Endothelial cell (in vitro differentiated cells): ENCODE results near the gene DNASE2B. TPM values are rescaled to one million over a fixed set of nuclear protein-coding genes. Genes with fewer than 3 reads are reported as not detected.

Experiments used
- DNase-seq: peaks from one replicate; pipeline ENCODE4 v3.0.0; 2021; ENCODE audit warnings: low spot score
- H3K27ac Mint-ChIP-seq: one replicate; pipeline ENCODE4 v1.8.0; 2021; ENCODE audit warnings: mixed read lengths, inconsistent platforms; ENCODE audit not compliant: unreplicated experiment
- H3K27me3 Mint-ChIP-seq: one replicate; pipeline ENCODE4 v1.8.0; 2021; ENCODE audit warnings: mild to moderate bottlenecking, moderate library complexity, mixed read lengths, inconsistent platforms; ENCODE audit not compliant: unreplicated experiment
- H3K36me3 Mint-ChIP-seq: one replicate; pipeline ENCODE4 v1.8.0; 2021; ENCODE audit warnings: mild to moderate bottlenecking, low read depth, mixed read lengths, inconsistent platforms; ENCODE audit not compliant: unreplicated experiment
- H3K4me1 Mint-ChIP-seq: one replicate; pipeline ENCODE4 v1.8.0; 2021; ENCODE audit warnings: mild to moderate bottlenecking, mixed read lengths, inconsistent platforms; ENCODE audit not compliant: unreplicated experiment
- H3K4me3 Mint-ChIP-seq: one replicate; pipeline ENCODE4 v1.8.0; 2021; ENCODE audit warnings: mild to moderate bottlenecking, mixed read lengths, inconsistent platforms; ENCODE audit not compliant: unreplicated experiment
- H3K9me3 Mint-ChIP-seq: one replicate; pipeline ENCODE4 v1.8.0; 2021; ENCODE audit warnings: mixed read lengths, inconsistent platforms; ENCODE audit not compliant: unreplicated experiment
- total RNA-seq: library from RNA; stranded (reverse); fragmentation: NEBNext Ultra II Directional; extraction: Animal tissue kit (Norgen Biotek cat#: 25700); gene quantifications from one replicate; pipeline ENCODE4 v1.2.1, GENCODE V29; 2021; ENCODE audit not compliant: unreplicated experiment
- TF ChIP-seq, protein P1 (sequence below): fragments of 200-600 bp; sonication (generic); IDR thresholded peaks from one replicate; pipeline ENCODE4 v1.5.0; 2021; ENCODE audit warnings: antibody characterized with exemption; ENCODE audit not compliant: unreplicated experiment

DNASE2B gene
- total RNA-seq, 1 donor from 2014 or later, result not detected

DNA sequence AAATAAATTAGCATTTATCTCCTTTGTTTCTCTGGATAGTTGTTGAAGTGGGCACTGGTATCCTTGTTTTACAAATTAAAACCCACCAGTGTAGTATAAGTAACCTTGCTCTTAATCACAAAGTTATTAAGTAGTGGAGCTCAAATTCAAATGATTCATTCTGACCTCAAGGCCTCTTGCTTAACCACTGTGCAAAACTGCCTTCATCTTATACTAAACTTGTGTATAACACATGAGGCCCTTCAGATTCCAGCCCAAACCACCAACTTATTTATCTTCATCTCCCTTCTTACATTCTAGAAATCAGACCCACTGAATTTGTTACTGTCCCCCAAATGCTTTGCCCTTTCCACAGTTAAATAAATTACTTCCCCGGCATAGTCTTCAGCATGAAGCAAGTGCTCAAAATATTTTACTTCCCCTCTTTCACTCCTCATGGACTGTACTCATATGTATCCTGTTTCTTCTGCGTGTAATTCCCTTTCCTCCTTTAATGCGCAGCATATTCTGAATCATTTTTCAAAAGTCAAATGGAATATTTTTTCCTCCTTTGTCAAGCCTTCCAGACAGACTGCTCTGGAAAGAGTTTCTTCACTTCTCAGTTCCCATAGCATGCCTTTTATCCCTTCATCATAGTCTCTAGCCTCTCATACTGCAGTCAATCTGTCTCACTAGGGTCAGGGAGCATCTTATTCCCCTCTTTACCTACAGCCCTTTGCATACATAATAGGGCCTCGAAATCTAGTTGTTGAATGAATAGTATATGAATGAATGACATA lies 19.0 kb upstream of the DNASE2B start:
- TF ChIP-seq, protein P1, sequence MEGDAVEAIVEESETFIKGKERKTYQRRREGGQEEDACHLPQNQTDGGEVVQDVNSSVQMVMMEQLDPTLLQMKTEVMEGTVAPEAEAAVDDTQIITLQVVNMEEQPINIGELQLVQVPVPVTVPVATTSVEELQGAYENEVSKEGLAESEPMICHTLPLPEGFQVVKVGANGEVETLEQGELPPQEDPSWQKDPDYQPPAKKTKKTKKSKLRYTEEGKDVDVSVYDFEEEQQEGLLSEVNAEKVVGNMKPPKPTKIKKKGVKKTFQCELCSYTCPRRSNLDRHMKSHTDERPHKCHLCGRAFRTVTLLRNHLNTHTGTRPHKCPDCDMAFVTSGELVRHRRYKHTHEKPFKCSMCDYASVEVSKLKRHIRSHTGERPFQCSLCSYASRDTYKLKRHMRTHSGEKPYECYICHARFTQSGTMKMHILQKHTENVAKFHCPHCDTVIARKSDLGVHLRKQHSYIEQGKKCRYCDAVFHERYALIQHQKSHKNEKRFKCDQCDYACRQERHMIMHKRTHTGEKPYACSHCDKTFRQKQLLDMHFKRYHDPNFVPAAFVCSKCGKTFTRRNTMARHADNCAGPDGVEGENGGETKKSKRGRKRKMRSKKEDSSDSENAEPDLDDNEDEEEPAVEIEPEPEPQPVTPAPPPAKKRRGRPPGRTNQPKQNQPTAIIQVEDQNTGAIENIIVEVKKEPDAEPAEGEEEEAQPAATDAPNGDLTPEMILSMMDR, result no peak
- no peak for DNase-seq
- H3K27me3 Mint-ChIP-seq, result no peaks in the 10 kb centered on the region
- no peaks in the 10 kb centered on the region for H3K36me3 Mint-ChIP-seq
- peaks cover 3% of the 10 kb centered on the region for H3K4me1 Mint-ChIP-seq
- H3K27ac Mint-ChIP-seq, result no peak overlapping the region
- no peaks in the 10 kb centered on the region for H3K9me3 Mint-ChIP-seq
- no peak overlapping the region for H3K4me3 Mint-ChIP-seq

DNA sequence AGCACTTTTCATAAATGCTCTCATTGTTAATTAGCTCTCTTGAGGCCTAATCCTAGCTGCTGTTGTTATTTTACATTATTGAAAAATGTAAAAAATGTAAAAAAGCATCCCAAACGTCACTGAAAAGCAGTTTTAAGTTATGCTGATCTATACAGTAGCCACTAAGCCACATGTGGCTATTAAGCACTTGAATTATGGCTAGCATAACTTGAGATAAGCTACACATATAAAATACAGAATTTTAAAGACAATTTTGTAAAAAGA lies 18.4 kb upstream of the DNASE2B start:
- H3K4me3 Mint-ChIP-seq, result no peak overlapping the region
- no peaks in the 10 kb centered on the region for H3K27me3 Mint-ChIP-seq
- DNase-seq, result no peak
- peaks cover 3% of the 10 kb centered on the region for H3K4me1 Mint-ChIP-seq
- no peak overlapping the region for H3K27ac Mint-ChIP-seq
- TF ChIP-seq, protein P1, result no peak
- no peaks in the 10 kb centered on the region for H3K36me3 Mint-ChIP-seq
- no peaks in the 10 kb centered on the region for H3K9me3 Mint-ChIP-seq

DNA sequence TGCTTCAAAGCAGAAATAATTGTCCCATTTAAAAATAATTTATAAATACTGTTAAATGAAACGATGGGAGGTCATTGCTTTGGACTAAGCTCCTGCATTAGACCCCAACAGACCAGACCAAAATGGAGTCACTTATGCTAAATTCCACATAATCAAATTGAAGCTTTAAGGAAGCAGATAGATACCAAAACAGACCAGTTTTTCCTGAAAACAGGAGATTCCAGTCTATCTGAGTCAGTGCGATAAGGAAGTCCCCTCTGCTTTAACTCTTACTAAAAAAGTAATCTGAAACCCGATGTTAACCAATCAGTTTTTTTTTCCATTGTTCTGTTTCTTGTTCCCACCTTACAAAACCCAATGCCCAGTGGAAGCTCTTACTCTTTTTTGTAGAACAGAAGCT lies 16.2 kb upstream of the DNASE2B start:
- Mint-ChIP-seq H3K27ac (no peak overlapping the region), H3K9me3 (no peaks in the 10 kb centered on the region), H3K27me3 (no peaks in the 10 kb centered on the region), H3K36me3 (no peaks in the 10 kb centered on the region), H3K4me3 (no peak overlapping the region), H3K4me1 (peaks cover 3% of the 10 kb centered on the region)
- no peak for DNase-seq
- TF ChIP-seq, protein P1, result no peak

DNA sequence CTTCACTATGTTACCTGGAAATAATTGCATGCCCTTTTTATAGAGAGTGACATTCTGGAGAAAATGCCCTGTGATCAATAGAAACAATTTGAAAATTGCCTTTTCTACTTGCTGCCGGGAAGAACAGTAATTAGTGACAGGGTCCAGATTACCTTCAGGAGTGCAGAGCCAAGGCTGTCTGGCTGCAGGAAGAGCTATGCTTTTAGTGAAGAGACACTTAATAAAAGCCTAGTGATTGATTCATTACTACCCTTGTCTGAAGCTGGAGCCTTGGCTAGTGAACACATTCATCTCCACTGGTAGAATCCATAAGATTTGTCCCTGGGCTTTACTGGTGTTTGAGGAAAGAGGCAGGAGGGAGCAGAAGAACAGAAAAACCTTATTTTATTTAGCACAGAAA lies 12.9 kb upstream of the DNASE2B start:
- H3K27me3 Mint-ChIP-seq, result no peaks in the 10 kb centered on the region
- TF ChIP-seq, protein P1, result no peak
- H3K9me3 Mint-ChIP-seq, result no peaks in the 10 kb centered on the region
- no peak overlapping the region for H3K27ac Mint-ChIP-seq
- H3K4me3 Mint-ChIP-seq, result no peak overlapping the region
- no peaks in the 10 kb centered on the region for H3K36me3 Mint-ChIP-seq
- H3K4me1 Mint-ChIP-seq, result peaks cover under 1% of the 10 kb centered on the region
- no peak for DNase-seq

DNA sequence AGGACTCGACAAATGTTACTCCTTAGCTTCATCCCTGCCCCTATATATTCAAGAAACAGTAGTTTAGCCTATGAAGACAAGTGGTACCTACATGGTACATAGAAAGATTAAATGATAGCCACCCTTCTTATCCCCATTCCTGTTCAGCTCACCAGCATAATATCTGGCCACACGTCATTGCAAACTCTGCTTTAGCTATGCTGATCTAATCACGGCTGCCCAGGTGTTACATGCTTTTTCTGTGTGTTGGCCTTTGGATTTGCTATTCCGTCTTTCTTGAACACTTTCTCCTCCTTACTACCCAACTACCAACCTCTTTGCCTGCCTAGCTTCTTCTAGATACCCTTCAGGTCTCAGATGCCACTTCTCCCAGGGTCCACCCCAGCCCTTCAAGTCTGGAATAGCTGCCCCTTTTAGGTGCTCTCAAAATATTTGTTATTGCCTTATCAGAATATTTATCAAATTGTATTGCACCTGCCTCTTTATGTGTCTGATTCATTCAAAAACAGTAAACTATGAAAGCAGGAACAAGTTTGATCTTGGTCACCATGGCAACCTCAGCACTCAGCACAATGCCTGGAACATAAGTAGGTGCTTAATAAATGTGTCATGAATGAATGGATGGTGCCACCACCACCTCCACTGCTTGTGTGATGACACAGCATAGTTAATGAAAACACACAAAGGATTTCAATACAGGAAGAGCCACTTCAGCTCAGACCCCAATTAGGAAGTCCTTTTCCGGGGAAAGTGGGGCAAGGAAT lies 11.4 kb upstream of the DNASE2B start:
- Mint-ChIP-seq H3K36me3 (no peaks in the 10 kb centered on the region), H3K9me3 (no peaks in the 10 kb centered on the region), H3K27me3 (no peaks in the 10 kb centered on the region), H3K4me1 (no peaks in the 10 kb centered on the region), H3K27ac (no peak overlapping the region), H3K4me3 (no peak overlapping the region)
- no peak for DNase-seq
- TF ChIP-seq, protein P1, result no peak
